GM12878 (cell line): ENCODE data around the gene SGSM2.

Experiments
- EGR1 ChIP-seq, 2 experiments: IDR thresholded peaks; 1 replicate in 1 of 2; 2 replicates in 1 of 2; pipeline ENCODE4 v1.6.1; 2011 to 2012; ENCODE audit warnings: low read depth in 2 of 2, low read length in 2 of 2, borderline replicate concordance in 1 of 2, mild to moderate bottlenecking in 1 of 2, moderate library complexity in 1 of 2
- MEF2A ChIP-seq: IDR thresholded peaks from 2 replicates; pipeline ENCODE4 v1.6.1; 2011; ENCODE audit warnings: low read depth, mild to moderate bottlenecking, low read length, moderate library complexity; ENCODE audit not compliant: insufficient read depth
- NR2C2 ChIP-seq: IDR thresholded peaks from 2 replicates; pipeline ENCODE4 v1.6.1; 2011; ENCODE audit warnings: borderline replicate concordance, low read depth; ENCODE audit not compliant: control insufficient read depth, insufficient read length
- RFX5 ChIP-seq: IDR thresholded peaks from 2 replicates; pipeline ENCODE4 v1.6.1; 2011; ENCODE audit warnings: low read depth, low read length, improper control_type of control experiment
- TAF1 ChIP-seq: IDR thresholded peaks from 2 replicates; pipeline ENCODE4 v1.6.1; 2011; ENCODE audit warnings: mild to moderate bottlenecking, low read depth, low read length, borderline replicate concordance
- ZNF384 ChIP-seq: IDR thresholded peaks from 2 replicates; pipeline ENCODE4 v1.6.1; 2012; ENCODE audit warnings: low read depth, mild to moderate bottlenecking, low read length, improper control_type of control experiment, borderline replicate concordance
- TF ChIP-seq, protein P1 (sequence below), 3 experiments: IDR thresholded peaks in 2 of 3; conservative IDR thresholded peaks in 1 of 3; 2 replicates each; pipeline ENCODE4 v1.5.1; 2011; ENCODE audit warnings: low read depth in 3 of 3, low read length in 3 of 3, mild to moderate bottlenecking in 3 of 3, control low read depth in 2 of 3, moderate library complexity in 2 of 3, inconsistent platforms in 1 of 3, mixed read lengths in 1 of 3; ENCODE audit not compliant: control insufficient read depth in 2 of 3, insufficient read depth in 1 of 3; ENCODE audit errors: extremely low read depth in 1 of 3
- TF ChIP-seq, protein P2 (sequence below): fragments of 450-650 bp; IDR thresholded peaks from 2 replicates; pipeline ENCODE4 v1.6.1; 2014; ENCODE audit warnings: mild to moderate bottlenecking
- TF ChIP-seq, protein P3 (sequence below): IDR thresholded peaks from 2 replicates; pipeline ENCODE4 v1.6.1; 2012; ENCODE audit warnings: mild to moderate bottlenecking, low read depth, low read length
- TF ChIP-seq, protein P4 (sequence below): IDR thresholded peaks from 2 replicates; pipeline ENCODE4 v1.6.1; 2011; ENCODE audit warnings: low read depth, low read length, improper control_type of control experiment, borderline replicate concordance

DNA sequence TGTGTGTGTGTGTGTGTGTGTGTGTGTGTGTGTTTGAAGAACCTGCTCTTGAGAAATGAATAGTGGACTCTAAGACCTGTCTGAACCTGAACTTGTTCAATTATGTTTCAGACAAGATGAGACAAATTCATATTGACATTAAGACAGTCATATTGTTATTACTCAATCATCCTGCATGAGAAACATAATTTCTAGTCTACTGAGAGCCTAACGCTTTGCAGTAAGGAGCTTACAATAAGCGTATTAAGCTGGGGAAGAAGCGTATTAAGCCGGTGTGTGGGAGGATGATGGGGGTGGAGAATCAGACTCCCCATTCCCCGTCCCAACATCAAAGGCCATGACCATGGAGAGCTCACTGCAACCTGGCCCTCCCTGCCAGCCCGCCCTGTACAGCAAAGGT lies 86.0 kb downstream of the SGSM2 start:
- TF ChIP-seq EGR1 (IDR thresholded peaks at IDR 0.05; ENCODE audit: borderline replicate concordance in 1 of 2, low read depth in 2 of 2, low read length in 2 of 2) (no peak), TAF1 (no peak), ZNF384 (no peak), NR2C2 (no peak), RFX5 (no peak), MEF2A (no peak)
- TF ChIP-seq, protein P1, sequence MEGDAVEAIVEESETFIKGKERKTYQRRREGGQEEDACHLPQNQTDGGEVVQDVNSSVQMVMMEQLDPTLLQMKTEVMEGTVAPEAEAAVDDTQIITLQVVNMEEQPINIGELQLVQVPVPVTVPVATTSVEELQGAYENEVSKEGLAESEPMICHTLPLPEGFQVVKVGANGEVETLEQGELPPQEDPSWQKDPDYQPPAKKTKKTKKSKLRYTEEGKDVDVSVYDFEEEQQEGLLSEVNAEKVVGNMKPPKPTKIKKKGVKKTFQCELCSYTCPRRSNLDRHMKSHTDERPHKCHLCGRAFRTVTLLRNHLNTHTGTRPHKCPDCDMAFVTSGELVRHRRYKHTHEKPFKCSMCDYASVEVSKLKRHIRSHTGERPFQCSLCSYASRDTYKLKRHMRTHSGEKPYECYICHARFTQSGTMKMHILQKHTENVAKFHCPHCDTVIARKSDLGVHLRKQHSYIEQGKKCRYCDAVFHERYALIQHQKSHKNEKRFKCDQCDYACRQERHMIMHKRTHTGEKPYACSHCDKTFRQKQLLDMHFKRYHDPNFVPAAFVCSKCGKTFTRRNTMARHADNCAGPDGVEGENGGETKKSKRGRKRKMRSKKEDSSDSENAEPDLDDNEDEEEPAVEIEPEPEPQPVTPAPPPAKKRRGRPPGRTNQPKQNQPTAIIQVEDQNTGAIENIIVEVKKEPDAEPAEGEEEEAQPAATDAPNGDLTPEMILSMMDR (IDR thresholded peaks at IDR 0.05 in 2 of 3, conservative IDR thresholded peaks at IDR 0.05 in 1 of 3; ENCODE audit: control insufficient read depth in 2 of 3, extremely low read depth in 1 of 3, insufficient read depth in 1 of 3, low read depth in 3 of 3, low read length in 3 of 3), result no peak
- TF ChIP-seq, protein P2, sequence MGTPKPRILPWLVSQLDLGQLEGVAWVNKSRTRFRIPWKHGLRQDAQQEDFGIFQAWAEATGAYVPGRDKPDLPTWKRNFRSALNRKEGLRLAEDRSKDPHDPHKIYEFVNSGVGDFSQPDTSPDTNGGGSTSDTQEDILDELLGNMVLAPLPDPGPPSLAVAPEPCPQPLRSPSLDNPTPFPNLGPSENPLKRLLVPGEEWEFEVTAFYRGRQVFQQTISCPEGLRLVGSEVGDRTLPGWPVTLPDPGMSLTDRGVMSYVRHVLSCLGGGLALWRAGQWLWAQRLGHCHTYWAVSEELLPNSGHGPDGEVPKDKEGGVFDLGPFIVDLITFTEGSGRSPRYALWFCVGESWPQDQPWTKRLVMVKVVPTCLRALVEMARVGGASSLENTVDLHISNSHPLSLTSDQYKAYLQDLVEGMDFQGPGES, result no peak
- TF ChIP-seq, protein P3, sequence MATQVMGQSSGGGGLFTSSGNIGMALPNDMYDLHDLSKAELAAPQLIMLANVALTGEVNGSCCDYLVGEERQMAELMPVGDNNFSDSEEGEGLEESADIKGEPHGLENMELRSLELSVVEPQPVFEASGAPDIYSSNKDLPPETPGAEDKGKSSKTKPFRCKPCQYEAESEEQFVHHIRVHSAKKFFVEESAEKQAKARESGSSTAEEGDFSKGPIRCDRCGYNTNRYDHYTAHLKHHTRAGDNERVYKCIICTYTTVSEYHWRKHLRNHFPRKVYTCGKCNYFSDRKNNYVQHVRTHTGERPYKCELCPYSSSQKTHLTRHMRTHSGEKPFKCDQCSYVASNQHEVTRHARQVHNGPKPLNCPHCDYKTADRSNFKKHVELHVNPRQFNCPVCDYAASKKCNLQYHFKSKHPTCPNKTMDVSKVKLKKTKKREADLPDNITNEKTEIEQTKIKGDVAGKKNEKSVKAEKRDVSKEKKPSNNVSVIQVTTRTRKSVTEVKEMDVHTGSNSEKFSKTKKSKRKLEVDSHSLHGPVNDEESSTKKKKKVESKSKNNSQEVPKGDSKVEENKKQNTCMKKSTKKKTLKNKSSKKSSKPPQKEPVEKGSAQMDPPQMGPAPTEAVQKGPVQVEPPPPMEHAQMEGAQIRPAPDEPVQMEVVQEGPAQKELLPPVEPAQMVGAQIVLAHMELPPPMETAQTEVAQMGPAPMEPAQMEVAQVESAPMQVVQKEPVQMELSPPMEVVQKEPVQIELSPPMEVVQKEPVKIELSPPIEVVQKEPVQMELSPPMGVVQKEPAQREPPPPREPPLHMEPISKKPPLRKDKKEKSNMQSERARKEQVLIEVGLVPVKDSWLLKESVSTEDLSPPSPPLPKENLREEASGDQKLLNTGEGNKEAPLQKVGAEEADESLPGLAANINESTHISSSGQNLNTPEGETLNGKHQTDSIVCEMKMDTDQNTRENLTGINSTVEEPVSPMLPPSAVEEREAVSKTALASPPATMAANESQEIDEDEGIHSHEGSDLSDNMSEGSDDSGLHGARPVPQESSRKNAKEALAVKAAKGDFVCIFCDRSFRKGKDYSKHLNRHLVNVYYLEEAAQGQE, result no peak
- TF ChIP-seq, protein P4, sequence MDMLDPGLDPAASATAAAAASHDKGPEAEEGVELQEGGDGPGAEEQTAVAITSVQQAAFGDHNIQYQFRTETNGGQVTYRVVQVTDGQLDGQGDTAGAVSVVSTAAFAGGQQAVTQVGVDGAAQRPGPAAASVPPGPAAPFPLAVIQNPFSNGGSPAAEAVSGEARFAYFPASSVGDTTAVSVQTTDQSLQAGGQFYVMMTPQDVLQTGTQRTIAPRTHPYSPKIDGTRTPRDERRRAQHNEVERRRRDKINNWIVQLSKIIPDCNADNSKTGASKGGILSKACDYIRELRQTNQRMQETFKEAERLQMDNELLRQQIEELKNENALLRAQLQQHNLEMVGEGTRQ, result no peak
